HL-60 (cell line): Measurements from ENCODE around the gene ADAD2.

Experiments used
- DNase-seq, 2 experiments: peaks; one replicate each; pipeline ENCODE4 v3.0.0-alpha.2; 2010 to 2020; ENCODE audit warnings: low read depth in 1 of 2, low spot score in 1 of 2
- H3K27ac ChIP-seq: fragments of 250-450 bp; sonication (Bioruptor Pico); replicated peaks from 2 replicates; pipeline ENCODE4 v1.5.1; 2020; ENCODE audit warnings: mild to moderate bottlenecking, moderate library complexity
- H3K27me3 ChIP-seq: fragments of 250-450 bp; sonication (Bioruptor Pico); 2 replicates; pipeline ENCODE4 v1.5.1; 2021; ENCODE audit warnings: mild to moderate bottlenecking, moderate library complexity; ENCODE audit not compliant: insufficient read depth, poor library complexity, severe bottlenecking
- H3K4me3 ChIP-seq: replicated peaks from 2 replicates; pipeline ENCODE4 v1.5.1; 2011; ENCODE audit warnings: mild to moderate bottlenecking, control low read depth, low read length; ENCODE audit not compliant: insufficient read depth
- CTCF ChIP-seq: IDR thresholded peaks from one replicate; pipeline ENCODE4 v1.5.1; 2011; ENCODE audit warnings: low read length, control low read depth, inconsistent platforms; ENCODE audit not compliant: insufficient read depth
- GABPA ChIP-seq: IDR thresholded peaks from 2 replicates; pipeline ENCODE4 v1.6.1; 2012; ENCODE audit warnings: low read depth
- POLR2AphosphoS5 ChIP-seq: IDR thresholded peaks from 2 replicates; pipeline ENCODE4 v1.6.1; 2012; ENCODE audit warnings: low read depth
- REST ChIP-seq: IDR thresholded peaks from 2 replicates; pipeline ENCODE4 v1.6.1; 2012; ENCODE audit warnings: low read depth; ENCODE audit not compliant: insufficient replicate concordance
- SPI1 ChIP-seq: IDR thresholded peaks from 2 replicates; pipeline ENCODE4 v1.6.1; 2012; ENCODE audit warnings: low read depth, mild to moderate bottlenecking, borderline replicate concordance

The ADAD2 gene

GRCh38 chr16:84244728-84245127, 53.8 kb downstream of the ADAD2 start:
- no peak for TF ChIP-seq POLR2AphosphoS5
- TF ChIP-seq GABPA: no peak
- no peak for TF ChIP-seq REST
- no peak for TF ChIP-seq CTCF
- no peak for TF ChIP-seq SPI1
- DNase-seq: no peak
- Histone ChIP-seq H3K27ac (no peak overlapping the region), H3K27me3 (no peaks in the 10 kb centered on the region), H3K4me3 (no peak overlapping the region)

- Histone ChIP-seq H3K27ac (no peak overlapping the region), H3K4me3 (no peak overlapping the region), H3K27me3 (no peaks in the 10 kb centered on the region)
- no peak for DNase-seq
- TF ChIP-seq CTCF: no peak
- TF ChIP-seq SPI1: no peak
- no peak for TF ChIP-seq GABPA
- TF ChIP-seq POLR2AphosphoS5: no peak
- TF ChIP-seq REST: no peak
Measured at GRCh38 chr16:84245956-84246678, 55.2 kb downstream of the ADAD2 start.

GRCh38 chr16:84246679-84247077, 55.7 kb downstream of the ADAD2 start:
- H3K27me3 ChIP-seq: no peaks in the 10 kb centered on the region
- no peak overlapping the region for H3K27ac ChIP-seq
- no peak for TF ChIP-seq REST
- TF ChIP-seq POLR2AphosphoS5: no peak
- no peak for TF ChIP-seq GABPA
- TF ChIP-seq CTCF: no peak
- no peak for TF ChIP-seq SPI1
- no peak for DNase-seq
- H3K4me3 ChIP-seq: no peak overlapping the region
